GM18868 (cell line): ENCODE results near the gene GNE.
"Not testable (repeated sequence)": the region's sequence is repeated elsewhere in the genome, so short reads cannot be mapped to it uniquely, and the experiment has no call there.

Source experiments
- ATAC-seq: cut with Tn5 transposase; IDR thresholded peaks from one replicate; pipeline ENCODE4 v1.9.1; 2021; ENCODE audit warnings: mild to moderate bottlenecking, moderate library complexity; ENCODE audit not compliant: unreplicated experiment

GNE gene

DNA sequence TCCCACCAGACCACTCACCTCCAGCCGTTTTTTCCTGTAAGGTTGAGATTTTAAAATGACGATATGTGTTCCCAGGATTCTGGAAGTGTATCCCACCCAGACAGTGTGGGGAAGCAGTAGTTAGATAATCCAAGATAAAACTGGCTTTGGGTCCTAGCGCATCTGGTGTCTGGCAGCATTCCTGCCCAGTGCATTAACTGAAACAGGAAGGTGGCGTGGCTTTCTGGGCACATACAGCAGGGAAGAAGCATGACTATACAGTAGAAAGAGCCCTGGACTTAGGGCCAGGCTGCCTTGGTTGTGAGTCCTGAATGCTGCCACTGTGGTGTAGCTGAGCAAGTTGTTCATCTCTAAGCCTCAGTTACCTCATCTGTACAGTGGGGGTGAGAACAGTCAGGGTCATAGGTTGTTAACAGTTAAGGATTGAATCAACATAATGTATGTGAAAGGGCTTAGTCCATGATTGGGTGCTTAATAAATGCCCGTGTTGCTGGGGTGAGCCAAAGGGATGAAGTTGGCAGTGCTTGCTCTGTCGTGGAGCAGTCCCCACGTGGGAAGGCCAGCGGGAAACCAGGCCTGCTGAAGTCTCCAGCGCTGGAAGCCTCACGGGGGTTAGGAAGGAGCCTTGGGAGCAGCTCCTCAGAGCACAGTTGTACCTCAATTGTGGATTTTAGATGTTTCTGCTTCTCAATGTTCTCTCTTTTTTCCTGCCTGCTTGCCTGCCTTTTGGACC is 49.6 kb downstream of the GNE start:
- ATAC-seq: no peak

DNA sequence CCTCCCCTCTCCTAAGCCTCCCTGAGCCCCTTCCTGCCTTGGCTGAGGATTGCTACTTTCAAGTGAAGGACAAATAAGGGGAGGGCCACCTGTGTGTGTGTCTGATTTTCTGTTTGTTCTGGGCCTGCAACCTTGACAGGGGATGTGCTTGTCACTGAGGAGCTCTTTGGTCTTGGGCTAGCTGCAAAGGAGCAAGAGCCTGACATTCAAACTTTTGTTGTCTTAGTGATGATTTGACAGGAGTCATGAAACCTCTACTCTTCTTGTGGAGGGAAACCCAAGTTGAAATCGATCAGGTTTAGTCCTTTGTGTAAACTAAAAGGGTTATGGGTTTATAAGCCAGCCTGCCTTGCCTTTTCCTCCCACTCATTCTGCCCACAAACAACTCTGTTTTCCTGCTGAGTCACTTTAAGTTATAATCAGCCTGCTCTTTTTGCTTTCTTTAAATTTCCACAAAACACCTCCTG is 50.7 kb downstream of the GNE start:
- ATAC-seq: no peak

DNA sequence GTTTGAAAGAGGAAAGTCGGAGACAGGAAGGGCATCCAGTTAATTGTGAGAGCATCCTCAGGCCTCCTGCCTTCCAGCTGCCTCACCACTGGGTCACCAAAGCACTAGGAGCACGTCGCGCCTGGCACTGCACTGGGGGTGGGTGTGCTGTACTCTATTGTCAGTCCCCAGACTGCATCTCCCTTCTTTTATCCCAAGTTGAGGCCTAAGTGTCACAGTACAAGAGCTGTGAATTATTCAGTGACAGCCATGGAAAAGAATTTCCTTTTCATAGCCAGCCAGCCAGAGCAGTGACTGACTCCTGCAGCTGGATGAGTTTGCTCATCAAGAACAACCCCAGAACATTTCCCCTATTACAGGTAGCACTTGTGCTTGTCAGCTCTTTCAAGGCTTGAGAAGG is 51.2 kb downstream of the GNE start:
- no peak for ATAC-seq

DNA sequence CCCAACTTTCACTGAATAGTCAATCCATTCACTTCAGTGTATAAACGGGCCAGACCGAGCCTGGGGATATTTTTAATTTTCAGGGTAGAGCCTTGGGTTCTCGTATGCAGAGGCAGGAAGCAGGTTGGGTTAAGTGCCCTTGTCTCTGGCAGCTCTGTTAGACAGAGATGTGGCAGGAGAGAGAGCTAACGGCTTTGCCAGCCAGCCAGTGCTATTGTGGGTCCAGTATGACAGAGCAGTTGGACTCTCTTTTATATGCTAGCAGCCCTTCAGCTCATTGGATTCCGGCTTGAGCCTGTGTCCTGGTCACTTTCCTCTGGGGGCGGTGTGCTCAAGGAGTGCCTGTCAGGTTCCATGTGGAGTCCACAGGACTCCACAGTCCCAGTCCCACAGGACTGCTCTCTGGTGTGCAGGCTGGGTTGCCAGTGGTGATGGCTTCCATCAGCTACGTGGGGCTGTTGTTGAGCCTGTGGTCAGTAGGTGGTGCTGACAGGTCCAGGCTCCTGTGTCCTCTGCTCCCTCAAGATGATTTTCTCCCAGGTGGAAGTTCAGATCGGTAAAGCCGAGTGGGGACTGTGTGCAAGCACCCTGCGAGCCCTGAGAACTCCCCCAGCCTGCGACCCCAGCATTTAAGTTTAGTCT is 53.2 kb downstream of the GNE start:
- no peak for ATAC-seq

DNA sequence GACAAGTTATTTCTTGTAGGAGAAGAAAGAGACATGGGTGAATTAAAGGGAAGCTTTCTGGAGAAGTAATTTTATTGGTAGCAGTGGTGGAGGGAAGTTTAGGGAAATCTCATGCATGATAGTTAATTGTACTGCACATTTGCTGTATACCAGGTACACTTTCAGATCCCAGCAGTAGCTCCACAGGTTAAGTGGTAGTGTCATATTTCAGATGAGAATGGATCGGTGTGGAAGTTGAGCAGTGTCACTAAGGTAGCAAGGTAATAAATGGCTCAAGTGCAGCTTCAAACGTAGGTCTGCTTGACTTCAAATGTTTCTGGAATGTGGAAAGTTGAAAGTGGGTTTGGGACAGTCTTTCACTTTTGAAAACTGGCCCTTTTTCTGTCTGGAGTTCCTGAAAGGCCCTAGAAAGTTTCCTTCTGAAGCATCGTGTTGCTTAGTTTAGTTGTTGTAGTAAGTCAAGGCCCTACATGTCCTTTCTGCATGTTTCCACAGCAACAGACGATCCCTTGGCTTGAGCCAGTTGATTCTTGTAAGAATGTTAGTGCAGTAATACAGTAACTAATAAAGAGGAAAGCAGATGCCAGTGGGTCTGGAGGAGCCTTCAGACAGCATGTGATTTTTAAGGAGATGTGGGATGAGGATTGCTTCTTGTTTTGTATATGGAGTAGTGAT is 63.8 kb downstream of the GNE start:
- ATAC-seq: no peak

DNA sequence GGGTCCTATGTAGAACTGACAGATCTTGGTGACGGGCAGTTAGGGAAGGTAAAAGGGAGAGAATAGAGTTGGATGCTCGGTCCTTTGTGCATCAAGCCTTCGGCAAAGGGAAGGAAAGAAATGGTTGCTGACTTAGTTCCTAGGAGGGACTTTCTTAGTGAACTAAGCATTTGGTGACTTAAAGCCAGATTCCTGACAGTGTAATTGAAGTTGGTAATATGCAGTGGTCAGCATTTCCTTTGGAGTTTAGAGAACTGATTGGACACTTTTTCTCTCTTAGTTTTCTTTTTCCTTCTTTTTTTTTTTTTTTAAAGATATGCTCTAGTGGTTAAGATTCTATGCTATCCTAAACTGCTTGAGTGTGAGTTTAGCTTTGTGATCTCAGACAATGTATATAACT is 65.2 kb downstream of the GNE start:
- ATAC-seq: no peak

DNA sequence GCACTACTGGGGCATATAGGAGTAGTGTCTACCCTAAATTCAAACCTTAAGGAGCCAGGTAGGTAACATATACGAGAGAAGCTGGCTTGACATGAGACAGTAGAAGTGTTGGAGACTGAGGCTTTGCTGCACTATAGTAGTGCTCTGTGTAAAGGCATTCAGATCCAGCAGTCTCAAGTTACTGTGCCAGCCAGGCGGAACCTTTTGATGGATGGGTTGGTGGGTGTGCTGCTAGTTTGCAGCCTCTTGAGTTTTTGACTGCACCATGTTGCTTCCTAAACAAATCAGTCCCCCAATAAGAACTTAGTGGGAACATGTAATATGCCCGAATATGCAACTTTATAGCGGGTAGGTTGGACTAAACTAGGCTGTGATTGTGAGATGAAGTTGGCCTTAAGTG is 66.1 kb downstream of the GNE start:
- ATAC-seq: no peak

DNA sequence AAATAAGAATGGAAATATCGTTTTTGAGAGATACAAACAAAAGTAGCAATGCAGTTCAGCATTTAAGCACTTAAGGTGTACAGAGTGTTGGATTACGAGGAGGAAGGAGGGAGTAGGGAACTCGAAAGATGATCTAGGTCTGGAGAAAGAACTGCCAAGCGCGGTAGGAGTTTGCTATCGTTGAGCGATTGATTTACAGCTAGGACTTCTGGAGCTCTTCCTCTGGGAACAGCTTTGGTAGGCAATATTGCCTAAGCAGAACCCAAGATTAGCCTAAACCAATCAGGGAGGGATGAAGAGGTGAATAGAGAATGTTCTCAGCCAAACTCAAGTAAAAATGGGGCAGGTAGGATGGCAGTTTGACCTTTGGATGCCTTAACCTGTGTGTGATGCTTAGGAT is 66.6 kb downstream of the GNE start:
- no peak for ATAC-seq

DNA sequence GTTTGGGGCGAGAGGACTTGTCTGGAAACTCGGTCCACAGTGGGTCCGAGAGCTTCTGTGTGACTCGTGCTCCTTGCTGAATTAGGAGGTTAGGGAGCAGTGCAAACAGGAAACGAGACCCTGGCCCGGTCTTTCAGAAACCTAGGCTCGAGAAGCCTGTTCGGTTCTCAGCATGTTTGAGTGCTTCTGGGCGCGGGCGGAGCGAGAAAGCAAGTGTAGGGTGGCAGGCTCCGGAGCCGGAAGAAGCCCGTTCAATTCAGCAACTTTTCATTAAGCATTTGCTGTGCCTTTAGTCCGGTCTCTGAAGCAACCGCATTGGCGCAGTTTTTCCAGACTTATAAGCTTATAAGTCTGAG is 67.0 kb downstream of the GNE start:
- ATAC-seq: no peak

DNA sequence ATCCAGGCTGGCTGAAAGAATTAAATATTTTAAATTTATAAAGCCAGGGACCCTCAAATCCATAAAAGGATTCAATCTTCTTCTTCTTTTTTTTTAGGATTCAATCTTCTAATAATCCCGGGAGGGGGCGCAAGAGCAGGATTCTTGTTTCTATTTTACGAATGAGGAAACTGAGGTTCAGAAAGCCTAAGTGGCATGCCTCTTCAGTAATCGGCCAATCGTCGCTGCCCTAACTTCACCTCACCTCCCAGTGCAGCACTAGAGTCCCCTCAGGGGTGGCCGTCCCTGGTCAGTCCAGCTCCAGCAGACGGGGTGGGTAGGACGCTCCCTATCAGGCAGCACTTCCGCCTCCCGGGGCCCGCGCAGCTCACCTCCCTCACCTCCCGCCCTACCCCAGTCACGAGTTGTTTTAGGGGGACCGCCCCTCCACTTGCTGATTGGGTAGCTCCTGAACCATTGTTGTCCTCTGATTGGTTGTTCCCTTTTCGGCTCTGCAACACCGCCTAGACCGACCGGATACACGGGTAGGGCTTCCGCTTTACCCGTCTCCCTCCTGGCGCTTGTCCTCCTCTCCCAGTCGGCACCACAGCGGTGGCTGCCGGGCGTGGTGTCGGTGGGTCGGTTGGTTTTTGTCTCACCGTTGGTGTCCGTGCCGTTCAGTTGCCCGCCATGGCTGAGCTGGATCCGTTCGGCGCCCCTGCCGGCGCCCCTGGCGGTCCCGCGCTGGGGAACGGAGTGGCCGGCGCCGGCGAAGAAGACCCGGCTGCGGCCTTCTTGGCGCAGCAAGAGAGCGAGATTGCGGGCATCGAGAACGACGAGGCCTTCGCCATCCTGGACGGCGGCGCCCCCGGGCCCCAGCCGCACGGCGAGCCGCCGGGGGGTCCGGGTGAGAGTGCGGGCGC is 67.6 kb downstream of the GNE start, which contains the start of gene CLTA:
CLTA (plus strand) TSS at position 534 of the 902 bp plus-strand sequence; CDS start at position 670, 136 bp downstream.
- ATAC-seq: peak; percentile 97

DNA sequence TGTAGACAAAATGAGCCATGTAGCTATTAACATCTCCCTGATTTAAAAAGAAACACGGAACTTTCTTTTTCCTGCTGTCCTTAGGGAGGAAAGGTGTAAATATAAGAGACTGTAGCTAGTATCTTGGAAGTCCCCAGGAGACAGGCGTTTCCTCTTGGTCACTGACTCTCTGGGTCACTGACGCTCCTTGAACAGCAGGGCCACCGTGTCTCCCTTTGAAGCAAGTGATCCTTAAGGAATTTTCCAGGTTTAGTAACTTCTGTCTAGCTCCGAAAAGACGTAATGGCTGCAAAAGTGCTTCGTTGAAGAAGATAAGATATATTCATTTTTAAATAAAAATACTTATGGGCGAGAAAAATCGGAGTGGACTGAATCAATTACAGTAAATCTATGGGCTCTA is 68.3 kb downstream of the GNE start:
- no peak for ATAC-seq

DNA sequence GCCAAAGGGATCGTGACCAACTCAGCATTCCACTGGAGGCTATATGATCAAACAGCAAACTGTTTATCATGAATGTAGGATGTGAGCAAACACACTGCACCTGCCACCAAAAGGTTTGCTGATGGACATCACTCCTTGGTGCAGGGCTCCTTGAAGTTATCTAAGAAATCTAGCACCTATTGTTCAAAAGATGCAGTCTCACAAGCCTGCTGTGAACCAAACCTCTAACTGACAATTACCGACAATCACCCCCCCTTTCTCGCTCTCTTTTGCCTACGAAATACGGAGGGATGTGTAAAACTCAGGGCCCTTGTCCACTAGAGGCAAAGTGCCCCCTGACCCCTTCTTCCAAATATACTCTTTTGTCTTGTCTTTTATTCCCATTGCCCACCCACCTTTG is 70.0 kb downstream of the GNE start:
- no peak for ATAC-seq

DNA sequence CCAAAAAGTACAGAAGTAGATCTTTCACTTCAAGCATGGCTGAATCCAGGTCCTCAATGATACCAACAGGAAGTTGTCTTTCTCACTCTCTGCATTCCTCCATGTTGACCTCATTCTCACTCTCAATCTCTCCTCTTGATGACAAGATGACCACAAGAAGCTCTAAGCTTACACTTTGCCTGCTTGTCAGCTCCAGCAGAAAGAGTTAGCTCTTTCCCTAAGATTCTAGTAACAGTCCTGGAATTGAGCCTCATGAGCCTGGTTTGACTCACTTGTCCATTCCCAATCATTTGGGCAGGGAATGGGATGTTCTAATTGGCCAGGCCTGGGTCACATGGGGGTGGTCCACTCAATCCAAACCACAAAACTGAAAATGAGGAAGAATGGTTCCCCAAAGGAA is 70.8 kb downstream of the GNE start:
- no peak for ATAC-seq

DNA sequence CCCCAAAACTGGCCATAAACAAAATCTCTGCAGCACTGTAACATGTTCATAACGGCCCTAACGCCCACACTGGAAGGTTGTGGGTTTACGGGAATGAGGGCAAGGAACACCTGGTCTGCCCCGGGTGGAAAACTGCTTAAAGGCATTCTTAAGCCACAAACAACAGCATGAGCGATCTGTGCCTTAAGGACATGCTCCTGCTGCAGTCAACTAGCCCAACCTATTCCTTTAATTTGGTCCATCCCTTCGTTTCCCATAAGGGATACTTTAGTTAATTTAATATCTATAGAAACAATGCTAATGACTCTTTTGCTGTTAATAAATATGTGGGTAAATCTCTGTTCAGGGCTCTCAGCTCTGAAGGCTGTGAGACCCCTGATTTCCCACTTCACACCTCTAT is 78.0 kb downstream of the GNE start:
- not testable (repeated sequence) for ATAC-seq

DNA sequence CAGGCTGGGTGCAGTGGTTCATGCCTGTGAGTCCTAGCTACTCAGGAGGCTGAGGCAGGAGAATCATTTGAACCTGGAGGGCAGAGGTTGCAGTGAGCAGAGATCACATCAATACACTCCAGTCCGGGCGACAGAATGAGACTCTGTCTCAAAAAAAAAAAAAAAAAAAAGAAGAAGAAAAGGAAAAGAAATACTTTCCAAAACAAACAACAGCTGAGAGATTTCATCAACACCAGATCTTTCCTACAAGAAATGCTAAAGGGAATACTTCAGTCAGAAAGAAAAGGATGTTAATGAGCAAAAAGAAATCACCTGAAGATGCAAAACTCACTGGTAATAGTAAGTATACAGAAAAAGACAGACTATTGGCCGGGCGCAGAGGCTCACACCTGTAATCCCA is 80.7 kb downstream of the GNE start:
- no peak for ATAC-seq

DNA sequence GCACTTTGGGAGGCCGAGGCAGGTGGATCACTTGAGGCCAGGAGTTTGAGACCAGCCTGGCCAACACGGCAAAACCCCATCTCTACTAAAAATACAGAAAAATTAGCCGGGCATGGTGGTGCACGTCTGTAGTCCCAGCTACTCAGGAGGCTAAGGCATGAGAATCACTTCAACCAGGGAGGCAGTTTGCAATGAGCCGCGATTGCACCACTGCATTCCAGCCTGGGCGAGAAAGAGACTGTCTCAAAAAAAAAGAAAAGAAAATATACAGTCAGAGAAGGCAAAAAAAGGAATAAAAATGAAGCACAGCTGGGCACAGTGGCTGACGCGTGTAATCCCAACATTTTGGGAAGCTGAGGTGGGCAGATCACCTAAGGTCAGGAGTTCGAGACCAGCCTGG is 81.8 kb downstream of the GNE start:
- not testable (repeated sequence) for ATAC-seq

DNA sequence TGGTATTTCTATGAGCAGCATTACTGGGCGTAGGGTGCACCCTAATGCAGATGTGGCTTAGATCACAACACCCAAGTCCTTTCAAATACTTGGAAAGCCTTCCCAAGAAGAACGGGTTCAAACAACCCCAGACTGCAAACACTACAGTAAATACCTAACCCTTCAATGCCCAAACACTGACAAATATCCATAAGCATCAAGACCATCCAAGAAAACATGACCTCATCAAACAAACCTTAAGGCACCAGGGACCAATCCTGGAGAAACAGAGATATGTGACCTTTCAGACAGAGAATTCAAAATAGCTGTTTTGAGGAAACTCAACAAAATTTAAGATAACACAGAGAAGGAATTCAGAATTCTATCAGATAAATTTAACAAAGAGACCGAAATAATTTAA is 83.0 kb downstream of the GNE start:
- ATAC-seq: not testable (repeated sequence)

DNA sequence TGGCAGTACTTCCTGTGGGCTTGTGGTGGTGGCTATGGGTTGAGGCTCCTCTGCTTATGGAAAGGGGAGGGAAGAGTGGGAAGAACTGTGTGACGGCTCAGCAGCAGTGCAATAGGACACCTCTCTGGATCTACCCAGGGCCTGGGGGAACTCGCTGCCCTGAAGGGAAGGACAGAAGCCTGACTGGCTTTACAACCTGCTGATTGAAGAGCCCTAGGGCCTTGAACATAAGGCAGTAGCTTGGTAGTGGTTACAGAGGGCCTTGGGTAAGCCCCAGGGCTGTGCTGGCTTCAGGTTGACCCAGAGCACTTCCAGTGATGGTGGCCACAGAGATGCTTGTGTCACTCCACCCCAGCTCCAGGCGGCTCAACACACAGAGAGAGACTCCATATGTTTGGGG is 83.5 kb downstream of the GNE start:
- ATAC-seq: no peak

DNA sequence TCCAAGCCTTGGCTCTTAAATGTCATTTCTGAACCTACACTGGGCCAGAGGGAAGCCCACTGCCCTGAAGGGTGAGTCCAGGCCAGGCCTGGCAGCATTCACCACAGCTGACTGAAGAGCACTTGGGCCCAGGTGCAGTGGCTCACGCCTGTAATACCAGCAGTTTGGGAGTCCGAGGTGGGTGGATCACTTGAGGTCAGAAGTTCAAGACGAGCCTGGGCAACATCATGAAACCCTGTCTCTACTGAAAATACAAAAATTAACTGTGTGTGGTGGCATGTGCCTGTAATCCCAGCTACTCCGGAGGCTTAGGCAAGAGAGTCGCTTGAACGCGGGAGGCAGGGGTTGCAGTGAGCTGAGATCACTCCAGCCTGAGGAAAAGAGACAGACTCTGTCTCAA is 84.0 kb downstream of the GNE start:
- ATAC-seq: no peak

DNA sequence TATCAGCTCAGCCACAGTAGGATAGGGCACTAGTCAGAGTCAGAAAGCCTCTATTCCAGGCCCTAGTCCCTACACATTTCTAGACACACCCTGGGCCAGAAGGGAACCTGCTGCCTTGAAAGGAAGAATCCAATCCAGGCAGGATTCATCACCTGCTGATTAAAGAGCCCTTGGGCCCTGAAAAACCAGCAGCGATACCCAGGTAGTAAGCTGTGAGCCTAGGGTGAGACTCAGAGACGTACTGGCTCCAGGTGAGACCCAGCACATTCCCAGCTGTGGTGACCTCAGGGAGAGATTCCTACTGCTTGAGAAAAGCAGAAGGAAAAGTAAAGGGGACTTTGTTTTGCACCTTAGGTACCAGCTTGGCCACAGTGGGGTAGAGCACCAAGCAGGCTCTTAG is 84.4 kb downstream of the GNE start:
- ATAC-seq: no peak

DNA sequence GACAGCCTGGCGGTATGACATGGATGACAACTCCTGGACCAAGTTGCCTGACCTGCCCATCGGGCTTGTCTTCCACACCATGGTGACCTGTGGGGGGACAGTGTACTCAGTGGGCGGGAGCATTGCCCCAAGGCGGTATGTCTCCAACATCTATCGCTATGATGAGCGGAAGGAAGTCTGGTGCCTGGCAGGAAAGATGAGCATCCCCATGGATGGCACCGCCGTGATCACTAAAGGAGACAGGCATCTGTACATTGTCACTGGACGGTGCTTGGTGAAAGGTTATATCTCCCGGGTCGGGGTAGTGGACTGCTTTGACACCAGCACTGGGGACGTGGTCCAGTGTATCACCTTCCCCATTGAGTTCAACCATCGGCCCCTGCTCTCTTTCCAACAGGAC is 87.7 kb downstream of the GNE start:
- ATAC-seq: no peak
